HG02759 (cell line): ENCODE results near the gene WFDC13.
"Not testable (repeated sequence)": the region's sequence is repeated elsewhere in the genome, so short reads cannot be mapped to it uniquely, and the experiment has no call there.

Source experiments
- ATAC-seq: cut with Tn5 transposase; IDR thresholded peaks from one replicate; pipeline ENCODE4 v1.9.1; 2021; ENCODE audit warnings: mild to moderate bottlenecking, moderate library complexity; ENCODE audit not compliant: unreplicated experiment

The WFDC13 gene, protein sequence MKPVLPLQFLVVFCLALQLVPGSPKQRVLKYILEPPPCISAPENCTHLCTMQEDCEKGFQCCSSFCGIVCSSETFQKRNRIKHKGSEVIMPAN

DNA sequence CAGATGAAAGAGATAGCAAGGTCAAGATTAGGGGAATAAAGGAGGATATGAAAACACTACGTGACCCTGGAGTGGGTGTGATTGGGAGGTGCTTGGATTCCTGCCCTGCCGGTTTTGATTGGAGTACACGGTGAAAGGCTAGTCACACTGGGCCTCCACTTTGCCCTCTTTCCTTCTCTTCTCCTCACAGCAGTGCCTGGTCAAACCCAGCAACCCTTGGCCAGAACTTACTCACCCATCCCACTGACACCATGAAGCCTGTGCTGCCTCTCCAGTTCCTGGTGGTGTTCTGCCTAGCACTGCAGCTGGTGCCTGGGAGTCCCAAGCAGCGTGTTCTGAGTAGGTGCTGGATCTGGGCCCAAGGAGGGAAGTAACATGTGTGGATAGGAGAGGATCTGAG, at the start of gene WFDC13:
WFDC13 (plus strand) TSS at position 166 of the 400 bp plus-strand sequence; CDS start at position 252, 86 bp downstream.
- no peak for ATAC-seq

DNA sequence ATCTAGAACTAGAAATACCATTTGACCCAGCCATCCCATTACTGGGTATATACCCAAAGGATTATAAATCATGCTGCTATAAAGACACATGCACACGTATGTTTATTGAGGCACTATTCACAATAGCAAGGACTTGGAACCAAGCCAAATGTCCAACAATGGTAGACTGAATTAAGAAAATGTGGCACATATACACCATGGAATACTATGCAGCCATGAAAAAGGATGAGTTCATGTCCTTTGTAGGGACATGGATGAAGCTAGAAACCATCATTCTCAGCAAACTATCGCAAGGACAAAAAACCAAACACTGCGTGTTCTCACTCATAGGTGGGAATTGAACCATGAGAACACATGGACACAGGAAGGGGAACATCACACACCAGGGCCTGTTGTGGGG, 44.8 kb upstream of the WFDC13 start:
- not testable (repeated sequence) for ATAC-seq

- no peak for ATAC-seq
Measured at GRCh38 chr20:45670139-45670538, 31.7 kb upstream of the WFDC13 start, which contains the start of gene WFDC11. Gene WFDC11 (minus strand): TSS chr20:45670239. CDS start chr20:45650600, 19,639 bp downstream.

DNA sequence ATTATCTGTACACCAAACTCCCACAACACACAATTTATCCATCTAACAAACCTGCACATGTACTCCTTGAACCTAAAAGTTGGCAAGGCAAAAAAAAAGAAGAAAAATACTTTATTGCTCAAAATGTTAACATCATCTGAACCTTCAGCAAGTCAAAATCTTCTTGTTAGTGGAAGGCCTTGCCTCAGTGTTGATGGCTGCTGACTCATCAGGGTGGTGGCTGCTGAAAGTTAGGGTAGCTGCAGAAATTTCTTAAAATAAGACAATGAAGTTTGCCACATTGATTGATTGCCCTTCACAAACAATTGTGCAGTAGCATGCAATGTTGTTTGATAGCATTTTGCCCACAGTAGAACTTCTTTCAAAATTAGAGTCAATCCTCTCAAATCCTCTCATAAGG, 29.1 kb upstream of the WFDC13 start:
- no peak for ATAC-seq

- no peak for ATAC-seq
Measured at GRCh38 chr20:45679650-45680049, 22.2 kb upstream of the WFDC13 start.

DNA sequence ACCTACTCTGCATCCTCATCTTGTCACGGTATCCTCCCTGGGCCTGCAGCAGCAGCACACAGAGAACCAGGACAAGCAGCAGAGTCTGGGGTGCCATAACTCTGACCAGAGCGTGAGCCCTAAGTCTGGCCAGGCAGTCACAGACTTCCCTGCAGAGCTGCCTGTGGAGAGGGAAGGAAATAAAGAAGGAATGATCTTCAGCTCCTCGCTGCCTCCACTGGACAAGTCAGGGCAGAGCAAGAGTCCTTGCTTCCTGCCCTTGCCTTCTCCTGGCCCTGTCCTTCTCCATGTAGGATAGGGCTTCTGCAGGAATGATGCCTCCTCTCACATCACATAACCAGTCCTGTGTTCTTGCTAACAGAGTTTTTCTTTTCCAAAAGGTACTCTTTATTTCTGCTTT, 15.9 kb upstream of the WFDC13 start:
- no peak for ATAC-seq

GRCh38 chr20:45693346-45693745, 8.5 kb upstream of the WFDC13 start:
- not testable (repeated sequence) for ATAC-seq

GRCh38 chr20:45695496-45695895, 6.3 kb upstream of the WFDC13 start:
- no peak for ATAC-seq

DNA sequence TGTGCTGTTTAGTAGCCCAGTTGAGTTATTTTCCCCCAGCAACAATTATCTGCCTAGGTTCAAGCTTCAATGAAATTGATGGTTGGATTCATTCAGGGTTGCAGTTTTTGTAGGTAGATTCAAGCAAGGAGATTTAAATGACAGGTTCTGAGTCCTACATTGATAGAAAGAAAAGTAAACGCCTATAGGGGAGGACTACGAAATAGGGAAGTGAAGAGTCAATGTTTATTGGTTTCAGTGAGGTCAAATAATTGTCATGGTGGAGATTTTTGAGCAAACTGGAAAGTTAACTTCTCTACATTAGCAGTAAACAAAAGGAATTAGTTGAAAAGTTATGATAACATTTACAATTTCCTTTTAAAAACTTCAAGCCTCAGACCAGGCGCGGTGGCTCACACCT, 734 bp upstream of the WFDC13 start:
- ATAC-seq = no peak

- ATAC-seq = no peak
Measured at GRCh38 chr20:45704969-45705637, 3.3 kb downstream of the WFDC13 start, which contains the start of gene WFDC10B. Gene WFDC10B (minus strand): TSS chr20:45705019. CDS start chr20:45685992, 19,027 bp downstream.

- not testable (repeated sequence) for ATAC-seq
Measured at GRCh38 chr20:45716141-45716688, 14.4 kb downstream of the WFDC13 start.

- ATAC-seq = no peak
Measured at GRCh38 chr20:45722047-45722446, 20.2 kb downstream of the WFDC13 start, which contains the start of gene SPINT4. Gene SPINT4 (plus strand): TSS chr20:45722347. CDS start chr20:45722368, 21 bp downstream.

GRCh38 chr20:45725134-45725533, 23.3 kb downstream of the WFDC13 start:
- no peak for ATAC-seq

DNA sequence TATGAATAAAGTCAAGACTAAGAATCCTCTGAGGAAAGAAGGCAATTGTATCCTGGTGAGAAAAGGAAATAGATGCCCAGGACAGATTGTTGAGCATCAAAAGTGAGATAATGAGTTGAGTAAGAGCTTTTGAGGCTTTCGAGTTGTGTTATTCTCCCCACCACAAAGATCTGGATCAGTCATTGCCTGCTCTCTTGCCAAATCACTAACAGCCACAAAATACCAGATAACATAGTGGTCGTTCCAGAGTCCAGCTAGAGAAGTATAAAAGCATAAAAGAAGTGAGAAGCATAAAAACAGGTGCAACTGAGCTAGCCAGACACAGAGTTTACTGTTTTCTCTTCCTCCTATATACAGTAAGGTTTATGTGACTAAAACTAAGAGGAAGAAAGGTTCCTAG, 25.2 kb downstream of the WFDC13 start:
- ATAC-seq = no peak

GRCh38 chr20:45732199-45732598, 30.4 kb downstream of the WFDC13 start:
- no peak for ATAC-seq

DNA sequence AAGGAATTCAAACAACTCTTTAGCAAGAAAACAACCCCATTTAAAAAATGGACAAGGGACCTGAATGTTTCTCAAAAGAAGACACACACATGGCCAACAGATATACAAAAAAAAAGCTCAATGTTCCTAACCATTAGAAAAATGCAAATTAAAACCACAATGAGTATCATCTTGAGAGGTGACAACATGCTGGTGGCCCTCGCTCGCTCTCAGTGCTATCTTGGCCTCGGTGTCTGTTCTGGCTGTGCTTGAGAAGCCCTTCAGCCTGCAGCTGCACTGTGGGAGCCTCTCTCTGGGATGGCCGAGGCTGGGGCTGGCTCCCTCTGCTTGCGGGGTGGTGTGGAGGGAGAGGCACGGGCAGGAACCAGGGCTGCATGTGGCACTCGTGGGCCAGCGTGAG, 33.7 kb downstream of the WFDC13 start:
- no peak for ATAC-seq

DNA sequence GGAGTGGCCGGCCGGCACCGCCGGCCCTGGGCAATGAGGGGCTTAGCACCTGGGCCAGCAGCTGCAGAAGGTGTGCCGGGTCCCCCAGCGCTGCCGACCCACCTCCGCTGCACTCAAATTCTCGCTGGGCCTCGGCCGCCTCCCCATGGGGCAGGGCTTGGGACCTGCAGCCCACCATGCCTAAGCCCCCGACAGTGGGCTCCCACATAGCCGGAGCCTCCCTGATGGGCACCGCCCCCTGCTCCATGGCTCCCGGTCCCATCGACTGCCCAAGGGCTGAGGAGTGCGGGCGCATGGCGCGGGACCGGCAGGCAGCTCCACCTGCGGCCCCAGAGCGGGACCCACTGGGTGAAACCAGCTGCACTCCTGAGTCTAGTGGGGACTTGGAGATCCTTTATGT, 34.1 kb downstream of the WFDC13 start:
- no peak for ATAC-seq

- no peak for ATAC-seq
Measured at GRCh38 chr20:45742596-45742995, 40.8 kb downstream of the WFDC13 start.

GRCh38 chr20:45745015-45745414, 43.2 kb downstream of the WFDC13 start:
- ATAC-seq = no peak

DNA sequence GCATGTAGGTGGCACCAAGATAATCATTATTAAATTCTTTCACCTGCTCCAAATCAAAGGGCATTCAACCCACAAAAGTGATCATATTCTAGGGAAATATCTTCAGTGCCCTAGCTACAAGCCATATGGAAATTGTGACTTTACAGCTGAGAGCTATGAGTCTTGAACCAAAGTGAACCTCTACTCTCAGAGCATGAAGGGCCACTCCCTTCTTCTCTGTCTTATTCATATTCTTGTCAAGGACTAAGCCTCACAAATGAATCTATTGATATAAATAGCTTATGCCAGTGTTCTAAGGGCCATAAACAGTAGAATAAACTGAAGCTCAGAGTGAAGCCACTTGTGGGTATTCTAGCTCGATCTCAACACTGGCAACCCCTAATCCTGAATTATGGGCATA, 49.9 kb downstream of the WFDC13 start:
- ATAC-seq = no peak

GRCh38 chr20:45752746-45753145, 50.9 kb downstream of the WFDC13 start:
- ATAC-seq = no peak

- no peak for ATAC-seq
Measured at GRCh38 chr20:45758096-45758495, 56.3 kb downstream of the WFDC13 start.
